Bronchial epithelial cell (primary cell): ENCODE data around the gene PTPRB. TPM values are rescaled to one million over a fixed set of nuclear protein-coding genes. Genes with fewer than 3 reads are reported as not detected.

Source experiments
- DNase-seq: peaks from one replicate; pipeline ENCODE4 v3.0.0-alpha.2; 2010; ENCODE audit warnings: low read depth
- FAIRE-seq: peaks from 2 replicates; lab custom pipeline; 2011; peaks lifted over from hg19 to GRCh38; lab: Jason Lieb, UNC
- H3K27me3 ChIP-seq: 2 replicates; pipeline ENCODE4 v1.5.1; 2011; ENCODE audit warnings: low read length; ENCODE audit not compliant: control insufficient read depth, insufficient read depth
- H3K36me3 ChIP-seq: 2 replicates; pipeline ENCODE4 v1.5.1; 2011; ENCODE audit warnings: low read length; ENCODE audit not compliant: control insufficient read depth, insufficient read depth
- H3K4me3 ChIP-seq: 2 replicates; pipeline ENCODE4 v1.5.1; 2011; ENCODE audit warnings: mild to moderate bottlenecking, low read depth, low read length, control low read depth
- total RNA-seq: library from RNA; depleted of rRNA; stranded (reverse); fragments of >200 nt; gene quantifications from 2 replicates; pipeline ENCODE4 v1.2.1, GENCODE V29; 2014
- TF ChIP-seq, protein P1 (sequence below): IDR thresholded peaks from 2 replicates; pipeline ENCODE4 v1.5.1; 2011; ENCODE audit warnings: mild to moderate bottlenecking, moderate library complexity, low read length, control low read depth, inconsistent platforms; ENCODE audit not compliant: insufficient read depth, severe bottlenecking

Gene PTPRB
- total RNA-seq, 1 donor from 2014 or later, result 0.53 TPM

DNA sequence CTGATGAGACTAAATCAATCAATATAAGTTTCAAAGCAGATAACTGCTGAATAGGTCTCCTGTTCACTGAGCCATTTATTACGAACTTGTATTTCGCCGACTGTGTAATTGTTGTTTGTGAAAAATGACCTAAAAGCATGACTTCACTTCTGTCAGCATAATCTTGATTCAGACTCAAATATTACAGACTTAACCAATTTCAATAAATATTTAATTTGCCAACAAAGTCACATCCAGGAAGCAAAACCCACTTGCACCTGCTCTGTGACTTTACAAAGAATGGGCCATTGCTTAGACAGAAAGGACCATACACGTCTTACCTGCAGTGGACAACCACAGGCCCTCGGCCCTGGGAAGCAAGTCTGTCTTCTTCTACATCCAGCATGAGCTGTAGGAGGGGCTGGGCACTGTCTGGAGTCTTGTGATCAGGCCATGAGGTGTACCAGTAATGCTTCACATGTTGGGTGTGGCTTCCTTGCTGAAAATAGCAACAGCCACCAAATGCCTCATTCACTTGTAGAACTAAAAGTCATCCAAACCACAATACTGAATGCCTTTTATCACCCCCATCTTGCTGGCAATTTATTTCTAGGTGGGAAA lies 23.5 kb upstream of the PTPRB start:
- Histone ChIP-seq H3K36me3 (no peaks in the 10 kb centered on the region), H3K27me3 (no peaks in the 10 kb centered on the region), H3K4me3 (no peak overlapping the region)
- FAIRE-seq (no peak), DNase-seq (peak; percentile 78)
- TF ChIP-seq, protein P1, sequence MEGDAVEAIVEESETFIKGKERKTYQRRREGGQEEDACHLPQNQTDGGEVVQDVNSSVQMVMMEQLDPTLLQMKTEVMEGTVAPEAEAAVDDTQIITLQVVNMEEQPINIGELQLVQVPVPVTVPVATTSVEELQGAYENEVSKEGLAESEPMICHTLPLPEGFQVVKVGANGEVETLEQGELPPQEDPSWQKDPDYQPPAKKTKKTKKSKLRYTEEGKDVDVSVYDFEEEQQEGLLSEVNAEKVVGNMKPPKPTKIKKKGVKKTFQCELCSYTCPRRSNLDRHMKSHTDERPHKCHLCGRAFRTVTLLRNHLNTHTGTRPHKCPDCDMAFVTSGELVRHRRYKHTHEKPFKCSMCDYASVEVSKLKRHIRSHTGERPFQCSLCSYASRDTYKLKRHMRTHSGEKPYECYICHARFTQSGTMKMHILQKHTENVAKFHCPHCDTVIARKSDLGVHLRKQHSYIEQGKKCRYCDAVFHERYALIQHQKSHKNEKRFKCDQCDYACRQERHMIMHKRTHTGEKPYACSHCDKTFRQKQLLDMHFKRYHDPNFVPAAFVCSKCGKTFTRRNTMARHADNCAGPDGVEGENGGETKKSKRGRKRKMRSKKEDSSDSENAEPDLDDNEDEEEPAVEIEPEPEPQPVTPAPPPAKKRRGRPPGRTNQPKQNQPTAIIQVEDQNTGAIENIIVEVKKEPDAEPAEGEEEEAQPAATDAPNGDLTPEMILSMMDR, result no peak

- Histone ChIP-seq H3K27me3 (no peaks in the 10 kb centered on the region), H3K4me3 (no peak overlapping the region), H3K36me3 (no peaks in the 10 kb centered on the region)
- TF ChIP-seq, protein P1, result no peak
- DNase-seq (no peak), FAIRE-seq (no peak)
Observed at GRCh38 chr12:70660002-70660604, 22.9 kb upstream of the PTPRB start.

DNA sequence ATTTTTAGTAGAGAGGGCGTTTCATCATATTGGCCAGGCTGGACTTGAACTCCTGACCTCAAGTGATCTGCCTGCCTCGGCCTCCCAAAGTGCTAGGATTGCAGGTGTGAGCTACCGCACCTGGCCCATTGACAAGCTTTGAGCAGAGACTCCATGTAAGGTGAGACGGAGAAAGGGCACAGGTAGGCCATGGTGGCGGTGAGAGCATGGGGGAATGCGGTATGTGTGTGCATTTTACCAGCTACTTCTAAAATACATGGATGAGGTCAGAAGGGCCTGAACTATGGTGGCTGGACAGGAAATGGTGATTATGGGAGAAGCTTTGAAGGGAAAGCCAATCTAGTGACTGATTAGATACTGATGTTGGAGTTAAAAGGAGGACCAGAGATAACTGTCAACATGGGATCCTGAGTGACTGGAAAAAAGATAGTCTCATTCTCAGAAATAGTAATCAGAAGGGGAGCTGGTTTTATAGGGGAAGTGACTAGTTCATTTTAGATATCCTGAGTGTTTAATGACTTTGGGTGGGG lies 21.9 kb upstream of the PTPRB start:
- Histone ChIP-seq H3K36me3 (no peaks in the 10 kb centered on the region), H3K4me3 (no peak overlapping the region), H3K27me3 (no peaks in the 10 kb centered on the region)
- DNase-seq, result no peak
- no peak for FAIRE-seq
- TF ChIP-seq, protein P1, result no peak

GRCh38 chr12:70657616-70658286 lies 20.5 kb upstream of the PTPRB start:
- H3K4me3 ChIP-seq, result no peak overlapping the region
- DNase-seq (no peak), FAIRE-seq (no peak)
- no peaks in the 10 kb centered on the region for H3K27me3 ChIP-seq
- no peaks in the 10 kb centered on the region for H3K36me3 ChIP-seq
- TF ChIP-seq, protein P1, result no peak

- DNase-seq (no peak), FAIRE-seq (no peak)
- no peak overlapping the region for H3K4me3 ChIP-seq
- H3K36me3 ChIP-seq, result no peaks in the 10 kb centered on the region
- H3K27me3 ChIP-seq, result no peaks in the 10 kb centered on the region
- TF ChIP-seq, protein P1, result no peak
Observed at GRCh38 chr12:70652451-70652850, 15.2 kb upstream of the PTPRB start.
